Gastroesophageal sphincter (tissue), 4 donors: ENCODE data around the gene SHC2. TPM values are rescaled to one million over a fixed set of nuclear protein-coding genes. Genes with fewer than 3 reads are reported as not detected.
A peak's percentile ranks its signal among the peaks of the same experiment; 100 is the strongest.

ENCODE experiments used
- ATAC-seq: fragments of 150-250 bp; one replicate; pipeline ENCODE4 v1.9.1; 2016; ENCODE audit warnings: mild to moderate bottlenecking, moderate library complexity
- H3K27ac ChIP-seq, 4 donors: fragments of 200-600 bp; sonication (generic) in 3 of 4; 1 replicate in 3 of 4; 2 replicates in 1 of 4; pipeline ENCODE4 v1.5.1; 2016 to 2019
- H3K27me3 ChIP-seq: fragments of 200-600 bp; sonication (generic); one replicate; pipeline ENCODE4 v1.5.1; 2019
- H3K36me3 ChIP-seq, 2 donors: fragments of 200-600 bp; sonication (generic); one replicate each; pipeline ENCODE4 v1.5.1; 2019; ENCODE audit warnings: control low read depth in 1 of 2
- H3K4me1 ChIP-seq, 3 donors: fragments of 200-600 bp; sonication (generic); 1 replicate in 2 of 3; 2 replicates in 1 of 3; pipeline ENCODE4 v1.5.1; 2016 to 2019; ENCODE audit warnings: control low read depth in 2 of 3
- H3K4me3 ChIP-seq, 2 donors: fragments of 200-600 bp; sonication (generic); one replicate each; pipeline ENCODE4 v1.5.1; 2019; ENCODE audit warnings: mild to moderate bottlenecking in 1 of 2, moderate library complexity in 1 of 2
- H3K9me3 ChIP-seq, 3 donors: fragments of 200-600 bp; sonication (generic); one replicate each; pipeline ENCODE4 v1.5.1; 2017 to 2019; ENCODE audit warnings: control low read depth in 2 of 3
- EP300 ChIP-seq: sonication (generic); formaldehyde crosslinking; IDR thresholded peaks from one replicate; pipeline ENCODE4 v1.6.1; 2017; ENCODE audit warnings: antibody characterized with exemption, mild to moderate bottlenecking
- POLR2A ChIP-seq, 2 donors: fragments of 450-650 bp; IDR thresholded peaks; one replicate each; pipeline ENCODE4 v1.6.1; 2017; ENCODE audit warnings: antibody characterized with exemption in 2 of 2, mild to moderate bottlenecking in 2 of 2, moderate library complexity in 1 of 2
- POLR2AphosphoS5 ChIP-seq: sonication (generic); formaldehyde crosslinking; IDR thresholded peaks from one replicate; pipeline ENCODE4 v1.6.1; 2017; ENCODE audit warnings: antibody characterized with exemption
- WGBS, 2 donors: methylation state at CpG; one replicate each; pipeline ENCODE4 v1.1.5; 2018; ENCODE audit warnings: low coverage in 1 of 2; 5-methylcytosine and 5-hydroxymethylcytosine counted together
- total RNA-seq, 4 donors: library from RNA; depleted of rRNA; stranded (reverse); fragments of >200 nt; gene quantifications; one replicate each; pipeline ENCODE4 v1.1.0, GENCODE V29; 2016
- TF ChIP-seq, protein P1 (sequence below), 4 experiments: fragments of 200-600 bp in 2 of 4; fragments of 450-650 bp in 2 of 4; sonication (generic) in 1 of 4; IDR thresholded peaks; one replicate each; pipeline ENCODE4 v1.5.1; 2017 to 2019; ENCODE audit warnings: antibody characterized with exemption in 4 of 4, mild to moderate bottlenecking in 2 of 4, moderate library complexity in 2 of 4

SHC2 gene
- total RNA-seq, 4 donors from 2014 or later: 14.7 to 24.6 (median 20.4) TPM

- WGBS, 2 donors: 69 to 88% methylated on average over 9 to 14 of the region's 51 CpGs
- ATAC-seq: peak; percentile 68
- H3K27ac ChIP-seq: no peak overlapping the region
- H3K27me3 ChIP-seq: no peaks in the 10 kb centered on the region
- H3K4me1 ChIP-seq: peaks cover 0 to 8% (median 0%) of the 10 kb centered on the region in 3 donors
- peaks cover 0 to 16% of the 10 kb centered on the region in 2 donors for H3K36me3 ChIP-seq
- no peaks in the 10 kb centered on the region for H3K9me3 ChIP-seq
- H3K4me3 ChIP-seq: no peak overlapping the region
- TF ChIP-seq EP300: no peak
- TF ChIP-seq POLR2A (IDR thresholded peaks at IDR 0.05): no peak
- no peak for TF ChIP-seq POLR2AphosphoS5
- TF ChIP-seq, protein P1, sequence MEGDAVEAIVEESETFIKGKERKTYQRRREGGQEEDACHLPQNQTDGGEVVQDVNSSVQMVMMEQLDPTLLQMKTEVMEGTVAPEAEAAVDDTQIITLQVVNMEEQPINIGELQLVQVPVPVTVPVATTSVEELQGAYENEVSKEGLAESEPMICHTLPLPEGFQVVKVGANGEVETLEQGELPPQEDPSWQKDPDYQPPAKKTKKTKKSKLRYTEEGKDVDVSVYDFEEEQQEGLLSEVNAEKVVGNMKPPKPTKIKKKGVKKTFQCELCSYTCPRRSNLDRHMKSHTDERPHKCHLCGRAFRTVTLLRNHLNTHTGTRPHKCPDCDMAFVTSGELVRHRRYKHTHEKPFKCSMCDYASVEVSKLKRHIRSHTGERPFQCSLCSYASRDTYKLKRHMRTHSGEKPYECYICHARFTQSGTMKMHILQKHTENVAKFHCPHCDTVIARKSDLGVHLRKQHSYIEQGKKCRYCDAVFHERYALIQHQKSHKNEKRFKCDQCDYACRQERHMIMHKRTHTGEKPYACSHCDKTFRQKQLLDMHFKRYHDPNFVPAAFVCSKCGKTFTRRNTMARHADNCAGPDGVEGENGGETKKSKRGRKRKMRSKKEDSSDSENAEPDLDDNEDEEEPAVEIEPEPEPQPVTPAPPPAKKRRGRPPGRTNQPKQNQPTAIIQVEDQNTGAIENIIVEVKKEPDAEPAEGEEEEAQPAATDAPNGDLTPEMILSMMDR (IDR thresholded peaks at IDR 0.05): no peak
Observed at GRCh38 chr19:418761-419671, 41.8 kb downstream of the SHC2 start.

GRCh38 chr19:416416-416815, 44.4 kb downstream of the SHC2 start:
- H3K27ac ChIP-seq: no peak overlapping the region
- H3K27me3 ChIP-seq: peaks cover 25% of the 10 kb centered on the region
- peaks cover 0 to 5% of the 10 kb centered on the region in 2 donors for H3K36me3 ChIP-seq
- TF ChIP-seq POLR2A (IDR thresholded peaks at IDR 0.05) (no peak), EP300 (no peak), POLR2AphosphoS5 (no peak)
- TF ChIP-seq, protein P1 (IDR thresholded peaks at IDR 0.05): no peak
- 73 to 100% methylated on average over 1 to 3 of the region's 14 CpGs for WGBS, 2 donors
- no peak for ATAC-seq
- H3K4me1 ChIP-seq: peaks cover 0 to 8% (median 0%) of the 10 kb centered on the region in 3 donors
- no peaks in the 10 kb centered on the region for H3K9me3 ChIP-seq
- no peak overlapping the region for H3K4me3 ChIP-seq

DNA sequence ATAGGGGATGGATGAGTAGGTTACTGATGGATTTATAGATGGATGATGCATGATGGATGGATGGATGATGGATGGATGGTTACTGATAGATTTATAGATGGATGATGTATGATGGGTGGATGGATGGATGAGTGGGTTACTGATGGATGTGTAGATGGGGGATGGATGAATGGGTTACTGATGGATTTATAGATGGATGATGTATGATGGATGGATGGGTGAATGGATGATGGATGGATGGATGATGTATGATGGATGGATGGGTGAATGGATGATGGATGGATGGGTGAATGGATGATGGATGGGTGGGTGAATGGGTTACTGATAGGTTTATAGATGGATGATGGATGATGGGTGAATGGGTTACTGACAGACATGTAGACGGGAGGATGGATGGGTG, 45.5 kb downstream of the SHC2 start:
- H3K4me3 ChIP-seq: no peak overlapping the region
- H3K27ac ChIP-seq: no peak overlapping the region
- peaks cover 0 to 4% of the 10 kb centered on the region in 2 donors for H3K36me3 ChIP-seq
- TF ChIP-seq EP300 (no peak), POLR2AphosphoS5 (no peak), POLR2A (IDR thresholded peaks at IDR 0.05) (no peak)
- TF ChIP-seq, protein P1 (IDR thresholded peaks at IDR 0.05): no peak
- H3K27me3 ChIP-seq: peaks cover 32% of the 10 kb centered on the region
- 88 to 92% methylated on average over 1 of the region's 1 CpG for WGBS, 2 donors
- peaks cover 0 to 8% (median 0%) of the 10 kb centered on the region in 3 donors for H3K4me1 ChIP-seq
- H3K9me3 ChIP-seq: no peaks in the 10 kb centered on the region
- ATAC-seq: no peak

DNA sequence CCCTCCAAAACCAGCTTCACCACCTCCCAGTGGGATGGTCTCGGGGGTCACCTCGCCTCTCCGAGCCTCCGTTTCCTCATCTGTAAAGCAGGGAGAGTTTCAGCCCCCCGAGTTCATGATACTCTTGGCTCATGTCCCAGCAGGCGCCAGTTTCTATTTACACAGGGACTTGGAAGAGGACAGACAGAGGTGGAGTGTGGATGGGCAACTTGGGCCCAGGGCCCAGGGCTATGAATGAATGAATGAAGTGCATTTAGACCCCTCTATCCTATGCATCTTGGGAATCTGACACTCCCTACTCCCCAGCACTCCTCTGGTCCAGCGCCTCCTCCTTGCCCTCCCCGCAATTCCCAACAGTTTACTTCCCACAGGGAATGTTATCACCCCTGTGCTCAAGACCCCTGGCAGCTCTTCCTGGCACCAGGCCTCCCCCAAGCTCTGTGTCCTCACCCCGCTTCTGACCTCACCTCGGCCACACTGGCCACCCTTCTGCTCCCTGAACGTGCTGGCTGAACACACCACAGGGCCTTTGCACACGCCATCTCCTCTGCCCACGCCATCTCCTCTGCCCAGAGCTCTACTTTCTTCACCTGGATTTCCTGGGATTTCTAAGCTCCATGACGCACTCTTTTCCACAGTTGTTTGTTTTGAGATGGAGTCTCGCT, 46.9 kb downstream of the SHC2 start:
- Histone ChIP-seq H3K4me3 (no peak overlapping the region), H3K27me3 (peaks cover 46% of the 10 kb centered on the region), H3K9me3 (no peaks in the 10 kb centered on the region), H3K27ac (no peak overlapping the region), H3K36me3 (peaks cover 0 to 4% of the 10 kb centered on the region in 2 donors), H3K4me1 (peaks cover 0 to 14% (median 8%) of the 10 kb centered on the region in 3 donors)
- WGBS, 2 donors: 60 to 86% methylated on average over 5 to 14 of the region's 15 CpGs
- no peak for TF ChIP-seq EP300
- TF ChIP-seq POLR2AphosphoS5: no peak
- TF ChIP-seq, protein P1 (IDR thresholded peaks at IDR 0.05): no peak
- TF ChIP-seq POLR2A (IDR thresholded peaks at IDR 0.05): no peak
- no peak for ATAC-seq
